GM12878 (cell line): ENCODE measurements around the gene DAPK3.

Experiments
- CEBPB ChIP-seq, 2 experiments: fragments of 150-350 bp in 1 of 2; IDR thresholded peaks; 2 replicates each; pipeline ENCODE4 v1.6.1; 2012 to 2014; ENCODE audit warnings: low read depth in 2 of 2, low read length in 2 of 2, borderline replicate concordance in 1 of 2, inconsistent platforms in 1 of 2
- FOS ChIP-seq: IDR thresholded peaks from 3 replicates; pipeline ENCODE4 v1.6.1; 2011; ENCODE audit warnings: borderline replicate concordance; ENCODE audit not compliant: insufficient read length; ENCODE audit errors: extremely low read depth
- JUNB ChIP-seq: IDR thresholded peaks from 2 replicates; pipeline ENCODE4 v1.6.1; 2016; ENCODE audit warnings: antibody characterized with exemption, mild to moderate bottlenecking
- KDM1A ChIP-seq: fragments of 200-600 bp; sonication (generic); IDR thresholded peaks from 2 replicates; pipeline ENCODE4 v1.6.1; 2016; ENCODE audit warnings: borderline replicate concordance
- LARP7 ChIP-seq: fragments of 450-650 bp; IDR thresholded peaks from 2 replicates; pipeline ENCODE4 v1.6.1; 2017; ENCODE audit warnings: mild to moderate bottlenecking
- MYB ChIP-seq: fragments of 150-350 bp; IDR thresholded peaks from 2 replicates; pipeline ENCODE4 v1.6.1; 2014; ENCODE audit warnings: mild to moderate bottlenecking, low read depth, low read length, borderline replicate concordance
- PAX5 ChIP-seq: IDR thresholded peaks from 2 replicates; pipeline ENCODE4 v1.6.1; 2011; ENCODE audit warnings: low read depth, low read length, borderline replicate concordance
- POLR2A ChIP-seq: IDR thresholded peaks from 2 replicates; pipeline ENCODE4 v1.6.1; 2011; ENCODE audit warnings: low read depth, mild to moderate bottlenecking, low read length
- POLR2AphosphoS2 ChIP-seq: IDR thresholded peaks from 2 replicates; pipeline ENCODE4 v1.6.1; 2011; ENCODE audit warnings: low read depth, mild to moderate bottlenecking, low read length, improper control_type of control experiment, moderate library complexity
- POLR2AphosphoS5 ChIP-seq: IDR thresholded peaks from 2 replicates; pipeline ENCODE4 v1.6.1; 2011; ENCODE audit warnings: mild to moderate bottlenecking, low read length, inconsistent platforms
- REST ChIP-seq: IDR thresholded peaks from 2 replicates; pipeline ENCODE4 v1.6.1; 2012; ENCODE audit warnings: mild to moderate bottlenecking, low read depth, low read length
- SIN3A ChIP-seq: IDR thresholded peaks from 2 replicates; pipeline ENCODE4 v1.6.1; 2012; ENCODE audit warnings: low read depth, low read length, improper control_type of control experiment
- SP1 ChIP-seq: IDR thresholded peaks from one replicate; pipeline ENCODE4 v1.6.1; 2011; ENCODE audit warnings: low read depth, low read length
- TF ChIP-seq, protein P1 (sequence below), 3 experiments: IDR thresholded peaks in 2 of 3; conservative IDR thresholded peaks in 1 of 3; 2 replicates each; pipeline ENCODE4 v1.5.1; 2011; ENCODE audit warnings: low read depth in 3 of 3, low read length in 3 of 3, mild to moderate bottlenecking in 3 of 3, control low read depth in 2 of 3, moderate library complexity in 2 of 3, inconsistent platforms in 1 of 3, mixed read lengths in 1 of 3; ENCODE audit not compliant: control insufficient read depth in 2 of 3, insufficient read depth in 1 of 3; ENCODE audit errors: extremely low read depth in 1 of 3

- TF ChIP-seq PAX5 = no peak
- TF ChIP-seq, protein P1, sequence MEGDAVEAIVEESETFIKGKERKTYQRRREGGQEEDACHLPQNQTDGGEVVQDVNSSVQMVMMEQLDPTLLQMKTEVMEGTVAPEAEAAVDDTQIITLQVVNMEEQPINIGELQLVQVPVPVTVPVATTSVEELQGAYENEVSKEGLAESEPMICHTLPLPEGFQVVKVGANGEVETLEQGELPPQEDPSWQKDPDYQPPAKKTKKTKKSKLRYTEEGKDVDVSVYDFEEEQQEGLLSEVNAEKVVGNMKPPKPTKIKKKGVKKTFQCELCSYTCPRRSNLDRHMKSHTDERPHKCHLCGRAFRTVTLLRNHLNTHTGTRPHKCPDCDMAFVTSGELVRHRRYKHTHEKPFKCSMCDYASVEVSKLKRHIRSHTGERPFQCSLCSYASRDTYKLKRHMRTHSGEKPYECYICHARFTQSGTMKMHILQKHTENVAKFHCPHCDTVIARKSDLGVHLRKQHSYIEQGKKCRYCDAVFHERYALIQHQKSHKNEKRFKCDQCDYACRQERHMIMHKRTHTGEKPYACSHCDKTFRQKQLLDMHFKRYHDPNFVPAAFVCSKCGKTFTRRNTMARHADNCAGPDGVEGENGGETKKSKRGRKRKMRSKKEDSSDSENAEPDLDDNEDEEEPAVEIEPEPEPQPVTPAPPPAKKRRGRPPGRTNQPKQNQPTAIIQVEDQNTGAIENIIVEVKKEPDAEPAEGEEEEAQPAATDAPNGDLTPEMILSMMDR (IDR thresholded peaks at IDR 0.05 in 2 of 3, conservative IDR thresholded peaks at IDR 0.05 in 1 of 3; ENCODE audit: control insufficient read depth in 2 of 3, extremely low read depth in 1 of 3, insufficient read depth in 1 of 3, low read depth in 3 of 3, low read length in 3 of 3) = no peak
- no peak for TF ChIP-seq KDM1A
- TF ChIP-seq JUNB = no peak
- TF ChIP-seq CEBPB (IDR thresholded peaks at IDR 0.05; ENCODE audit: borderline replicate concordance in 1 of 2, low read depth in 2 of 2, low read length in 2 of 2) = no peak
- no peak for TF ChIP-seq POLR2A
- TF ChIP-seq SP1 = no peak
- TF ChIP-seq REST = no peak
- TF ChIP-seq LARP7 = no peak
- no peak for TF ChIP-seq MYB
- TF ChIP-seq POLR2AphosphoS2 = no peak
- TF ChIP-seq POLR2AphosphoS5 = no peak
- TF ChIP-seq FOS = no peak
- no peak for TF ChIP-seq SIN3A
Observed at GRCh38 chr19:4019578-4019977, 48.7 kb upstream of the DAPK3 start.
